Upper lobe of left lung (tissue), 4 donors: Measurements from ENCODE around the gene ACAP2.

ENCODE experiments used
- EP300 ChIP-seq, 4 donors: sonication (generic); formaldehyde crosslinking; IDR thresholded peaks; one replicate each; pipeline ENCODE4 v1.5.1; 2017; ENCODE audit warnings: antibody characterized with exemption in 4 of 4, control low read depth in 2 of 4
- POLR2A ChIP-seq, 4 donors: fragments of 450-650 bp; IDR thresholded peaks; one replicate each; pipeline ENCODE4 v1.5.1; 2016 to 2017; ENCODE audit warnings: antibody characterized with exemption in 4 of 4, mild to moderate bottlenecking in 2 of 4
- POLR2AphosphoS5 ChIP-seq, 2 donors: sonication (generic); formaldehyde crosslinking; IDR thresholded peaks; one replicate each; pipeline ENCODE4 v1.5.1; 2017; ENCODE audit warnings: antibody characterized with exemption in 2 of 2
- TF ChIP-seq, protein P1 (sequence below), 6 experiments: fragments of 450-650 bp in 4 of 6; fragments of 200-600 bp in 2 of 6; sonication (generic) in 2 of 6; IDR thresholded peaks; one replicate each; pipeline ENCODE4 v1.5.1; 2016 to 2019; ENCODE audit warnings: antibody characterized with exemption in 6 of 6

DNA sequence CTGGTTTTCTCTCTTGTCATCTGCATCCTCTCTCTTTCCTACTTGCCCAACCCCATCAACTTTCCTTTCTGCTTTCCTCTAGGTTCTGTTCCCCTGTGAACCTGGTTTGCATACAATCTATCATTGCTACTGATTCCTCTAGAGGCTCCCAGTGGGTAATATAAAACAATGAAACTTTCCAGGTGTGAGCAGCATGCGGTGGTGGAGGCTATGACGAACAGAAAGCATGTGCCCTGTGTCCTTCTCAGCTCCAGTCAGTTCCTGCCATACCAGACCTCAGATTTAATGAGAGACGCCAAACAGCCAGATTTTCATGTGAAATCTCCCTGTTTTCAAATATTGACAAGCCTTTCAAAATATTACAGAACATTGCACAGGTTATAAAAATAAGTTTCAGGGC, 3.5 kb upstream of the ACAP2 start:
- TF ChIP-seq, protein P1, sequence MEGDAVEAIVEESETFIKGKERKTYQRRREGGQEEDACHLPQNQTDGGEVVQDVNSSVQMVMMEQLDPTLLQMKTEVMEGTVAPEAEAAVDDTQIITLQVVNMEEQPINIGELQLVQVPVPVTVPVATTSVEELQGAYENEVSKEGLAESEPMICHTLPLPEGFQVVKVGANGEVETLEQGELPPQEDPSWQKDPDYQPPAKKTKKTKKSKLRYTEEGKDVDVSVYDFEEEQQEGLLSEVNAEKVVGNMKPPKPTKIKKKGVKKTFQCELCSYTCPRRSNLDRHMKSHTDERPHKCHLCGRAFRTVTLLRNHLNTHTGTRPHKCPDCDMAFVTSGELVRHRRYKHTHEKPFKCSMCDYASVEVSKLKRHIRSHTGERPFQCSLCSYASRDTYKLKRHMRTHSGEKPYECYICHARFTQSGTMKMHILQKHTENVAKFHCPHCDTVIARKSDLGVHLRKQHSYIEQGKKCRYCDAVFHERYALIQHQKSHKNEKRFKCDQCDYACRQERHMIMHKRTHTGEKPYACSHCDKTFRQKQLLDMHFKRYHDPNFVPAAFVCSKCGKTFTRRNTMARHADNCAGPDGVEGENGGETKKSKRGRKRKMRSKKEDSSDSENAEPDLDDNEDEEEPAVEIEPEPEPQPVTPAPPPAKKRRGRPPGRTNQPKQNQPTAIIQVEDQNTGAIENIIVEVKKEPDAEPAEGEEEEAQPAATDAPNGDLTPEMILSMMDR (IDR thresholded peaks at IDR 0.05): no peak
- TF ChIP-seq EP300 (IDR thresholded peaks at IDR 0.05): no peak
- no peak for TF ChIP-seq POLR2A (IDR thresholded peaks at IDR 0.05)
- no peak for TF ChIP-seq POLR2AphosphoS5 (IDR thresholded peaks at IDR 0.05)
